Hematopoietic multipotent progenitor cell treated with erythropoietin and hydrocortisone succinate and interleukin-3 and kit ligand, for 15 days (in vitro differentiated cells): ENCODE measurements around the gene RMDN2.

Experiments used
- DNase-seq: peaks from one replicate; pipeline ENCODE4 v3.0.0-alpha.2; 2015; ENCODE audit warnings: low spot score

RMDN2 gene, protein sequence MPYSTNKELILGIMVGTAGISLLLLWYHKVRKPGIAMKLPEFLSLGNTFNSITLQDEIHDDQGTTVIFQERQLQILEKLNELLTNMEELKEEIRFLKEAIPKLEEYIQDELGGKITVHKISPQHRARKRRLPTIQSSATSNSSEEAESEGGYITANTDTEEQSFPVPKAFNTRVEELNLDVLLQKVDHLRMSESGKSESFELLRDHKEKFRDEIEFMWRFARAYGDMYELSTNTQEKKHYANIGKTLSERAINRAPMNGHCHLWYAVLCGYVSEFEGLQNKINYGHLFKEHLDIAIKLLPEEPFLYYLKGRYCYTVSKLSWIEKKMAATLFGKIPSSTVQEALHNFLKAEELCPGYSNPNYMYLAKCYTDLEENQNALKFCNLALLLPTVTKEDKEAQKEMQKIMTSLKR

GRCh38 chr2:37925063-37925897 lies at the start of gene RMDN2:
TSS of gene RMDN2 (plus strand) at chr2:37925287. CDS start at chr2:37929278, 3,991 bp downstream.
- DNase-seq: peak; percentile 69

DNA sequence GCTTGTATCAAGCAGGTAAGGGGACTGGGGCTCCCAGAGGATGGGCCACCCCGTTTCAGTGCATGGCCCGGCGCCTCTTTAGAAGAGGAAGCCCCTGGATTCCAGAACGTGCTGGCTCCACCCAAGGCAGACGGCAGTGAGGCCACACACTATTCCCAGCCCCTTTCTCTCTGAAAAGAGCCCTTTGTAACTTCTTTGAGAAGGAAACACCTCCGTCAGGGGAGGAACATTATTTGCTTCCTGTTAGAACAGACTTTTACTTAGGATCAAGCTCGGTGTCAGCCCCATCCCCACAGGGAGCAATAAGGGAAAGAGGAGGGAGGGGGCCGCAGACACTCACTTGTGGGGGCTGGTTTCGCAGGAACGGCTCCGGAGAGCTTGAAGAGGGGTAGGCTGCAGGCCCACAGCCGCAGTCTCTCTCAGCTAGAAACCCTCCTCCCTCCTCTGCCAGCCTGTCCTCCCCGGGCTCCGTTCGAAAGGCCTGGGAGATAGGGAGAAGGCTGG lies 49.6 kb upstream of the RMDN2 start:
- DNase-seq: no peak

DNA sequence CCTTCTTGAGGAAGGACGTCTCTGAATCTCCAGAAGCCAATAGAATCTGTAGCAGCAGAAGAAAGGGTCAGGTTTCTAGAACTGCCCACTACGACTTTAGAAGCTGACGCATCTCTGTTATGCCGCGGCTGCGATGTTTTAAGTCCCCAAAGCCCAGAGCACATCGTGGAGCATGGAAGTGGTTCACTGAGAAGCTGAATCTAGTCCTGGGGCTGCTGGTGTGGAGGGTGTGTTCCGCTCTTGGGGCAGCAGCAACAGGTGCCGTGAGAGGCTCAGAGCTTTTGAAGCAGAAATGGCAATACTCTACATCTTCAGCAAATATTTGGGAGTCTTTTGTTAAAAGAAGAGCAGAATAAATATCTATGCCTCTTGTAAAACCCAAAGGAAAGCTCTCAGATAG lies 48.9 kb upstream of the RMDN2 start:
- DNase-seq: no peak

GRCh38 chr2:37877457-37878315 lies 47.4 kb upstream of the RMDN2 start:
- peak; percentile 60 for DNase-seq

- no peak for DNase-seq
Observed at GRCh38 chr2:37878536-37878935, 46.6 kb upstream of the RMDN2 start.

GRCh38 chr2:37880551-37880950 lies 44.5 kb upstream of the RMDN2 start:
- no peak for DNase-seq

DNA sequence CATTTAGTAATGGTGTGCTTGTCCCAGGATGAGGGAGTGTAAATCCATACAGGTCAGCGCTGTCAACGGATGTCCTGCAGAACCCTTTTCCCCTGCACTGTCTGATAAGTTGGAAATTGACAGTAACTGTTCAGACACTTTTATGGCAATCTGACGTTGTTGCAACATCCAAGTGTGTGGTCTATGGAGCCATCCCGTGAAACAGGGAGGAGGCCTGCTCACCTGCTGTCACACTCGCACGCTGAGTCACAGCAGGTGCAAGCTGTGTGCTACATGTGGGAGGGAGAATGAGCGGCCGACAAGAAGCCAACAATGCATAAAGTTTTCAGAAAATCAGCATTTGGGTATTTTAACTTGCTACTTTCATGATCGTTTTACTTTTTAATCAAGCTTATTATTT lies 43.7 kb upstream of the RMDN2 start:
- no peak for DNase-seq

DNA sequence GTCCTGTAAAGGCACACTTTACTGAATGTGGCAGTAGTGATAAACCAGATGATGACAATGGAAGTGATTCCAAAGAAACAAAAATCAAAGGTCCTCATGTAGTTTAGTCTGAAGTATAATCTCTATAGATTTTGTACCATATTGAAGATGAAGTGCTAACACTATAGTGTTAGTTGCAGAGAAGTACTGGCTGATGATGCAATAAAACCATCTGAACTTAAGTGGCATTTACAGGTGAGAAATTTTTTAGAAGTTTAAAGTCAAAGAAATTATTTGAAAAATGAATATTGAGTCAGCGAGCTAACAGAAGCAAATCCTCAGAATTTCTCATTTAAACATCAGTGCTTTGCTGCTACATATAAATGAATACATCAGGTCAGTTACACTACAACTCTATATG lies 43.1 kb upstream of the RMDN2 start:
- DNase-seq: no peak

GRCh38 chr2:37883518-37883917 lies 41.6 kb upstream of the RMDN2 start:
- no peak for DNase-seq

DNA sequence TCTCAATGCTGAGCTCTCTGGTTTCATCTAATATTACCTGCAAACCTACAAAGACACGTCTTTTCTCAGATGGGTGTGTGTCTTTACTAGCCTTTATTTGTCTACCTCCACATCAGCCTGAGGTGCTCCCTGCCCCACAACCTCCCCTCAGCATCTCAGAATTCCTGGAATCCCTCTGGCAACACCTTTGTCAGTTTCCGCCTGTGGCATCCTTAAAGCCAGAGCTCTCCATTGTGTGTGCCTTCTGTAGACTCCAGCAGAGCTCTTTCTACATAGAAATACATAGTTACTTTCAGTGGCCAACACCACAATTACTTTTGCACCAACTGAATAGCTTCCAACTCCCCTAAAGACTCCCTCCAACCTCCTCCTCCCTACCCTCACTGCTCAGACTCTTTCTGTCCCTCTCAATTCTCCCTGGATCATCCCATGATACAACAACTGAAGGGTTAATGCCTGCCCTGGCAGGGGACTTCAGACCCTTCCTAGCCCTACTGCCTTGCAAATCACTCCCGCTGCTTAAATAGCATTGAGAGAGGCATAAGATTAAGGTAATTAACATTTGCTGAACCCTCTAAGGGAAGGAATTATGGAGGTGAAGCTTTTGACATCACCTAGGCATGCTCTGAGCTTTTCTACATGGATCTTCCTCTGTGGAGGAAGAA lies 39.6 kb upstream of the RMDN2 start:
- DNase-seq: no peak

DNA sequence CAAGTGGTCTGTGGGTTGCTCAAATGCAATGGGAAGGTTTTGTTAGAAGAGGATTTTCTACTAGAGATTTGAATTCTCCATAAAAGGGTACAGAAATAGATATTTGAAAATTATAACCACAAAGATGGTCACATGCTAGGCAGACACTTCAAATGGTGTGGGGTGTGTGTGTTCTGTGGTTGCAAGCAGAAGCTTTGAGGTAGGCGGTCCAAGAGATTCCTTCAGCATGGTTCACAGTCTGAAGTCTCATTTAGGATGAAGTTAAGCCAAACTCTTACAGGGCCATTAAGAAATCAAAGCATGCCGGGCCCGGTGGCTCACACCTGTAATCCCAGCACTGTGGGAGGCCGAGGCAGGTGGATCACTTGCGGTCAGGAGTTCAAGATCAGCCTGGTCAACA lies 38.3 kb upstream of the RMDN2 start:
- DNase-seq: no peak

DNA sequence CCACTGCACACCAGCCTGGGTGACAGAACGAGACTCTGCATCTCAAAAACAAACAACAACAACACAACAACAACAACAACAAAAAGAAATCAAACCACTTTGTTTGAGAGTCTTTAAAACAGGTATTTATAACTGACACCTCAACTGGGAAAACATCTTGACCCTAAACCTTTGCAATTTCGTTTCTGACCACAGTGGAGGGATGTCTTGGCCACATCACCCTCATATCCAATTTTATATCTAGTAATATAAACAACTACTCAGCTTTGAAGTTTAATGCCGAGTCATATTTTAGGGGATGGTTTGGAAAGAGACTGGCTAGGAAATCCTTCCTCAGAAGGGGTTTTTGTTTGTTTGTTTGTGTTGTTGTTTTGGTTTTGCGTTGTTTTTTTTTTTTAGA lies 37.8 kb upstream of the RMDN2 start:
- no peak for DNase-seq

DNA sequence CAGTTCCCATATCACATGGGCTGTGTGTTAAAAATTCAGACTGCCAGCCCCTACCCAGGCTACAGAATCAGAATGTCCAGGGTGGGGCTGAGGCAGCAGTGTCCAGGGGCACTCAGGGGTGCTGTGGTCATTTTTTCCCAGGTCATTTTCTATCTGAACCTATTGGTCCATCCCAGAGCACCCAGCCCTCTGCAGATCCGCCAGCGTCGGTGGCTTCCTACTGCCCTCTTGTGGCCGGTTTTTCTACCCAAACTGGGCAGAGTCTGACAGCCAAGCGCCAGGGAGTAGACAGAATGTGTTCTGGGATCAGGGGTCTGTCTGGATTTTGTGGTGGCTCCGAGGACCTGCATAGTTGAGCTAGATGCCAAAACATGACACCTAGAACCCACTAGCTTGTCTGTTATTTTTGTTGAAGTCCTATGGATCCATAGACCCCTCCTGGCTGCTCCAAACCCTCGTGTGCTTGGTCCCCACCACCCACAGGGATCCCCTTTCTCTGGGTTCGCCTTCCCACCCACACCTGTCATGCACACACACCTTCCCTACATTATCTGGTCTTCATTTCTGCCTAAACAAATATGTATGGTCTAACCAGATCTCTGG lies 34.1 kb upstream of the RMDN2 start:
- peak; percentile 54 for DNase-seq

DNA sequence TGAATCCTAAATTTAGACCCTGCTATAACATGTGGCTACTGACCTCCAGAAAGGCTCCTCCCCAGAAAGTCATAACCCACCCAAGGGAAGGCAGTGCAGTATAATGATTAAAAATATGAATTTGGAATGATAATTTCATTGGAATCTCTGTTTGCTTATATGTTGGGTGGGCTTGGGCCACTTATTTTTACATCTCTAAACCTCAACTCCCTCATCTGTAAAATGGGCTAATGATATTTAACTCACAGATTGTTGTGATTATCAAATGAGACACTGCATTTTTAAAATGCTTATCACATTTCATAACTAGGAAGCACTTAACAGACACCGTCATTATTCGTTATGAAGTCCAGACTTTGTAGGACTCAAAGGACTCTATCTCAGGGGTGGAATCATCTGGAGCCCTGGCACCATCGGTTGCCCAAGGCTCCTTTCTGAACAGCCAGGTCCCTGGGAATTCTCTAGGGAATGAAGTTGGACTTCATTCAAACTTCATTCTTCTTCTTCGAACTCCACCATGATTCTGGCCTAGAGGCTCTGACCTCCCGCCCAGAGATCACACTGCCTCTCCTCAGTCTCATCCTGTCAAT lies 33.1 kb upstream of the RMDN2 start:
- DNase-seq: no peak

DNA sequence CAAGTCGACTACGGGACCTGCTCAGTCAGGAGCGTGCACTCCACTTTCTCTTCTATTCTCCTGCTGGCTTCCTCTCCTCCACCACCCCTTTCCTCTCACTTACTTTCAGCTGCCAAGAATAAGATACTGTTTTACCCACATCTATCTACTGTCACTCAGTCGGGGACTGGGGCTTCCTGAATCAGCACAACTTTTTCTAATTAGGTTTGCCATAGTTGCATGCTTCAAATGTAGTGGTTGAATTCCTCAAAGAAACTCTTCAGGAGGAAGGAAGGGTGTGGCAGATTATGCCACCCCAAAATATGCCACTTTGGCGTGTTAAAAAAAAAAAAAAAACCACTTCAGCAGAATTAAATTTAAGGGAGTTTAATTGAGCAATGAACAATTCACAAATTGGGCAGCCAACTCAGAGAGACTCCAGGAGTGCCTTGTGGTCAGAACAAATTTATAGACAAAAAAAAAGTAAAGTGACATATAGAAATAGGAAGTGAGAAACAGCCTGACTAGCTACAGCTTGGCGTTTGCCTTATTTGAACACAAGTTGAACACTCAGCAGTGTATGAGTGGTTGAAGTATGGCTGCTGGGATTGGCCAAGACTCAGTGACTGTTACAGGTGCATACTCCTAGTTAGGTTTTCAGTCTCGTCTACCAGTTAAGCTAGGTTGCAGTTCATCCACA lies 32.5 kb upstream of the RMDN2 start:
- no peak for DNase-seq

- DNase-seq: no peak
Observed at GRCh38 chr2:37893327-37893726, 31.8 kb upstream of the RMDN2 start.

- no peak for DNase-seq
Observed at GRCh38 chr2:37894047-37894446, 31.0 kb upstream of the RMDN2 start.

DNA sequence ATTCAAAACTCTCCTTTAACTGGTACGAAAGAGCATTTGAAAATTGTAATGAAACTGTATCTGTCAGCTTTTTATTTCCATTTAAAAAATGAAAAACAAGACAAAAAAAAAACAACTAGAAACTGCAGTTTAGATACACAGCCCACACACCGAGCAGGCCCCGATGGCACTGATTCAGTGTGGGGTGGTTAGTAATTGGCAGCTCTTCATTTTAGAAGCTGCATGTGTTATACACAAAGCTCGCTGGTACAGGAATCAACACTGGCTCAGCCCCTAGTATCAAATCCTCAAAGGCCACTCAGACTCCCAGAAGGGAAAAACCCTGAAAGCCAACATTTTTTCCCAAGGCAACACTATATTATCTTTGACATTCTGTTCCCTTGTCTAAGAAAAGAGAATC lies 30.5 kb upstream of the RMDN2 start:
- DNase-seq: no peak

- no peak for DNase-seq
Observed at GRCh38 chr2:37895140-37895539, 29.9 kb upstream of the RMDN2 start.

DNA sequence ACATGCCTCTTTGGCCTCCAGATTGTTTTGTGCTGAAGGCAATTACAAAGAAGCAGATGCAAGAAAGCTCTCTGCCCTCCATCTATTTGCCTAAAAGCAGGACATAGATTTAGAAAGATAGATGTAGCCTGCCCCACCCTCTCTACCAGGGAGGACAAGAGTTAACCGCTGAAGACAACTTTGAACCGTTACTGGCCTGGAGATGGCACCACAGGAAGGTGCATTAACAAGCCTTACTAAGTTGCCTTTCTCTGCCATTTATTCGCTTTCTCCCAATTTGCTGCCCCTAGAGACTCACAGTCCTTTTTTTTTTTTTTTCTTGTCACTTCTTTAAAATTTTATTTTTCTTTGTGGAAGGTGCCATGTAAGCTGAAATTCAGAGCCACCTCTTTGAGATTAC lies 28.8 kb upstream of the RMDN2 start:
- DNase-seq: no peak
